GM21619 (cell line): ENCODE data around the gene KCNIP3.
A peak's percentile ranks its signal among the peaks of the same experiment; 100 is the strongest.

Source experiments
- ATAC-seq: cut with Tn5 transposase; IDR thresholded peaks from one replicate; pipeline ENCODE4 v1.9.1; 2021; ENCODE audit not compliant: unreplicated experiment

Gene KCNIP3

DNA sequence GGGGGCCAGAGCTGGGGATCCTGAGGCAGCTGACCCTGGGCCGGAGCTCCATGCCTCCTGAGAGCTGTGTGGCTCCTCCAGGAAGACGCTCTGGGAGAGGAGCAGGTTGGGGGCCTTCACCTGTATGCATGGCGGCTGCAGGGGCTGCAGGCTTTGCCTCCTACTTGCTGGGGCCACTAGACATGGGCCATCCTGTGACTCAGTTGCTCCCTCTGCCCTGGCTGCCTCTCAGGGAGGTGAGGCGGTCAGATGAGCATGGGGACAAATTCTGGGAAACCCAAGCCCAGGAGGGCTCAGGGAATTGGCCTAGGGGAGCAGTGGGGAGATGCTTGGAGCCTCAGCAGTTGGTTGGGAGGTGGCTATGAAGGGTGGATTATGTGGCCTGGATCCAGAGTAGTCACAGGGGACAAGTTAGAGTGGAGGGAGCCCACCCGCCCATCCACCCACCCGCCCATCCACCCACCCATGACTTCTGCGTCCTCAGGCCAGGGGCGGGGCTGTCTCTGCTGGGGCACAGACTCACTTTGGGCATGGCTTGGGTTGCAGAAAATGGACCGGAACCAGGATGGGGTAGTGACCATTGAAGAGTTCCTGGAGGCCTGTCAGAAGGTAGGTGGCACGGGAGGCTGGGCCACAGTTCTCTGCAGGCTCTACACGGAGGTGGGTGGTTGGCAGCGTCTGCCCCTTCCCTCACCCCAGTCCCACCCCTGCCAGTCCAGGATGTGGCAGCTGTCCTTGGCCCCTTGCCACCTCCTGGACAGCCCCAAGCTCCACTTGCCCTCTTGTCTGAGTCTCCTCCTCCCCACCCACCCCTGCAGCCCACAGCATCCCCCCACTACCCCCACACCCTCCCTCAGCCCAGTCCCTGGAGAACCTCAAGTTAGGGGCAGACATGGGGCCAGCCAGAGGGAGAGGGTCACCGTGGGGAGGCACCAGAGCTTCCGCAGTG lies 85.8 kb downstream of the KCNIP3 start:
- ATAC-seq = no peak

DNA sequence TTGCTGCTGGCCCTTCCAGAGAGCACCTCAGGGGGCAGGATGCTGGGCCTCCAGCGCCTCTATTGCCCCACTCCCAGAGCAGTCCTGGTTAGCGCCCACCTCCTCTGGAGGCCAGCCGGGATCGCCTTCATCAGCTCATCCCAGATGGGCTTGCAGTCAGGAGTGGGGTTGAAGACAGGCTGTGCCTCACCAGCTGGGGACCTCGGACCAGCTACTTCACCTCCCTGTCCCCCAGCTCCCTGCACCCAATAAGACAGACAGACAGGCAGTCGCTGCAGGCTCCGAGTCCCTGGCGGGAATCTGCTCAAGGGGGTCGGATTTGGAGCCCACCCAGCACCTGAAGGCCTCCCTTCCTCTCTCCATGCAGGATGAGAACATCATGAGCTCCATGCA lies 86.5 kb downstream of the KCNIP3 start:
- no peak for ATAC-seq

DNA sequence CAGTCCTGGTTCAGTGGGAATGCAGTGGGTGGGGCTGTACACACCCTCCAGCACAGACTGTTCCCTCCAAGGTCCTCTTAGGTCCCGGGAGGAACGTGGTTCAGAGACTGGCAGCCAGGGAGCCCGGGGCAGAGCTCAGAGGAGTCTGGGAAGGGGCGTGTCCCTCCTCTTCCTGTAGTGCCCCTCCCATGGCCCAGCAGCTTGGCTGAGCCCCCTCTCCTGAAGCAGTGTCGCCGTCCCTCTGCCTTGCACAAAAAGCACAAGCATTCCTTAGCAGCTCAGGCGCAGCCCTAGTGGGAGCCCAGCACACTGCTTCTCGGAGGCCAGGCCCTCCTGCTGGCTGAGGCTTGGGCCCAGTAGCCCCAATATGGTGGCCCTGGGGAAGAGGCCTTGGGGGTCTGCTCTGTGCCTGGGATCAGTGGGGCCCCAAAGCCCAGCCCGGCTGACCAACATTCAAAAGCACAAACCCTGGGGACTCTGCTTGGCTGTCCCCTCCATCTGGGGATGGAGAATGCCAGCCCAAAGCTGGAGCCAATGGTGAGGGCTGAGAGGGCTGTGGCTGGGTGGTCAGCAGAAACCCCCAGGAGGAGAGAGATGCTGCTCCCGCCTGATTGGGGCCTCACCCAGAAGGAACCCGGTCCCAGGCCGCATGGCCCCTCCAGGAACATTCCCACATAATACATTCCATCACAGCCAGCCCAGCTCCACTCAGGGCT lies 87.9 kb downstream of the KCNIP3 start:
- ATAC-seq = no peak

DNA sequence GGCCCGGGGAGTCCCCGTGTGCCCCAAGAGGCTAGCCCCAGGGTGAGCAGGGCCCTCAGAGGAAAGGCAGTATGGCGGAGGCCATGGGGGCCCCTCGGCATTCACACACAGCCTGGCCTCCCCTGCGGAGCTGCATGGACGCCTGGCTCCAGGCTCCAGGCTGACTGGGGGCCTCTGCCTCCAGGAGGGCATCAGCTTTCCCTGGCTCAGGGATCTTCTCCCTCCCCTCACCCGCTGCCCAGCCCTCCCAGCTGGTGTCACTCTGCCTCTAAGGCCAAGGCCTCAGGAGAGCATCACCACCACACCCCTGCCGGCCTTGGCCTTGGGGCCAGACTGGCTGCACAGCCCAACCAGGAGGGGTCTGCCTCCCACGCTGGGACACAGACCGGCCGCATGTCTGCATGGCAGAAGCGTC lies 88.4 kb downstream of the KCNIP3 start:
- no peak for ATAC-seq

DNA sequence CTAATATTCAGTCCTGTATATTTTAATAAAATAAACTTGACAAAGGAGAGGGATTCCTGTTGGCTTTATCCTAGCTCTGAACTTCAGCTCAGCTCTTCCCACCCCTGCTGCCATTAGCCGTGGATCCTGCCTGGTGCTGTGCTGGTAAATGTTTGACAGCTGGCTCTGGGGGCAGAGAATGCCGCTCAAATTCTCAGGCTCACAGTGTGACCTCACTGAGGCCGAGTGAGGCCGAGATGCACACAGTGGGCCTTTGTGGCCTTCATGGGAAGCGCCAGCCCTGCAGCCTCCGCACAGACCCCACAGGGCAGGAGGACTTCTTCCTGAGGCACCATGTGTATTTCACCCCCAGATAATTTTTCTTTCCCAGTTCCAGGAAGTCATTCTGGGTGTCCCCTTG lies 88.9 kb downstream of the KCNIP3 start:
- ATAC-seq = no peak

DNA sequence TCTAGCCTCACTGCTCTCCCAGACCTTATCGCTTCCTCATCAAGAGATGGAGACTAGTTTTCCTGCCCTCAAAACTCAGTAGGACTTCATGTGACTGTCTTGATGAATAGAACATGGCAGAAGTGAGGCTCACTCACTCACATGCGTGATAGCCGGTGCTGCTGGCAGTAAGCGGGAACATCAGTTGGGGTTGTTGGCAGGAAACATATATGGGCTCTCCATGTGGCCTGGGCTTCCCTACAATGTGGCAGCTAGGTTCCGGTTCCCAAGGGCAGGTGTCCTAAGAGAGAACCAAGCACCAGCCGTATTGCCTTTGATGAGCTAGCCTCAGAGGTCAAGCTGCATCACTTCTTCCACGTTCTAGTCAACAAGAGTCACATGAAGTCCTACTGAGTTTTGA lies 90.2 kb downstream of the KCNIP3 start:
- ATAC-seq = no peak

DNA sequence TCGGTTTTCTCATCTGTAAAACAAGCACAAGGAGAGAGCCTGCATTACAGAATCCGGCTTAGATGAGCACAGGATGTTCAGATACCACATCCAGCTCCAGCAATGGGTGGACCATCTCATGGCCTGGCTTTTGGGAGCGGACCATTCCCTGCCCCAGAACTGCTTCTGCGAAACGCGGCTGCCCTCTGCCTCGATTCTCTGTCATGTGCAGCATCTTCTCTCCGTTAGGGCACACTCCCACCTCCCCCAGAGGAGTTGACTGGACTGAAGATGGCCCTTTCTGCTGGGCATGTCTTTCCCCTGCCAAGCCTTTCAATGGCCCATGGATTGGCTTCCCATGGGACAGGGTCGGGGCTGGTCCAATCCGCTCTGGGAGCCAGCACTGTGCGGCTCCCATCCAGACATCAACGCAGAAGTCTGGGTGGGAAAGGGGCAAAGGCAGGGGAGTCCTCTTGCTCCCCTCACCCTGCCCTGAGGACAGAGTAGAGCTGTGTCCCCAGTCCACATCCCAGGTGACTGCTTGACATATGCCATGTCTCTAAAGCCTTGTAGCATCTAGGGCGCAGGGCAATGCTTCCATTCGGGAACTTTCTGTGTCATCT lies 91.0 kb downstream of the KCNIP3 start:
- no peak for ATAC-seq

DNA sequence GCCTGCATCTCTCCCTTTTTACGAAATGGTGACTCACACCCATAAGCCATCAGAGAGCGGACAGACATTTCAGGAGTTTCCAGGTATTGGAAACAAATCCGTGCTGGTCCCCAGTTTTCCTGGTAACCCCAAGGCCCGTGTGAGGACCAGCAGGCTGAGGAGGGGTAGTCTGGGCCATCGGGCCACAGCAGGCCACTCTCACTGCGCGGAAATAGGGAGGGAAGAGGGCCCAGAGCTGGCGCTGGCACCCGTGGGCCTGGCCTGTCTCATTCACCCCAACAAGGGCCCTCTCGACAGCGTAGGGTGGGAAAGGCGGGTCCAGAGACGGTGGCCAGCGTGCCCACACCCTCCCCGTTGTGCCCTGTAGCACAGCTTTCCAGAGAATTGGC lies 91.7 kb downstream of the KCNIP3 start:
- no peak for ATAC-seq

DNA sequence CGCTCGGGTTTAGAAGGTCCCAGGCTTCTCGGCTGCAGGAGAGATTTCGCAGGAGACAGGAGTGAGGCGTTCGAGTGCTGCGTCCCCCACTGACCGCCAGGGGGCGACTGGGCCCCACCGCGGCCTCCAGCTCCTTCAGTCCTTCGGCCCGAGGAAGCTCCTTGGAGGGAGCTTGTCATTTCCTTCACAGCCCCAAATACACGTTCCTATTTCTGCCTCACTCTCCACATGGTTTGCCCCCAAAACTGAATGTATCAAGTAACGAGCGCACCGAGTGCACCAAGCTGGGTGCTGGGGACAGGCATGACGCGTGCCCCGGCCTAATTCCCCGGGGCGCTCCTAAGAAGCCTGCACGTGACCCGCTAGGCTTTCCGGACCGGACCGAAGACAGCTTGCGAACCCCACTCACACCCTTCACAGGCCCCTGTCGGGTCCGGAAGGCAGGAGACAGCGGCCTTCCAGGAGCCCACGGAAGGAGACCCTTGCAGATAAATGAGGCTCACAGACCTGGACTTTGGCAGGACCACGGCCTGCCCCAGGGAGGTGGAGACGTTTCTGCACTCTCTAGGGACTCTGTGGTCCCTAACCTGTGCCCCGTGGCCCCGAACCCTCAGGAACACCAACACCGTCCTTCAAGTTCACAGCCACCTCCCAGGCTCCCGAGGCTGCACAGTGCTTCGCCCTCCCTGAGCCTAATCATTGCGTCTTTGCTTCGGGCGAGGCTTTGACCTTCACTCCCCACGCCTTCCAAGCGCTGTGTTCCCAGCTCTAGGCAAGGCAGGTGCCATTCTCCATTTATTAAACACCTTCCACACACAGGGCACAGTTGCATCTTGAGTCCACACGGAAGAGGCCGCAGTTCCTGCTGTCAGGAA lies 92.3 kb downstream of the KCNIP3 start:
- ATAC-seq = peak; percentile 61

DNA sequence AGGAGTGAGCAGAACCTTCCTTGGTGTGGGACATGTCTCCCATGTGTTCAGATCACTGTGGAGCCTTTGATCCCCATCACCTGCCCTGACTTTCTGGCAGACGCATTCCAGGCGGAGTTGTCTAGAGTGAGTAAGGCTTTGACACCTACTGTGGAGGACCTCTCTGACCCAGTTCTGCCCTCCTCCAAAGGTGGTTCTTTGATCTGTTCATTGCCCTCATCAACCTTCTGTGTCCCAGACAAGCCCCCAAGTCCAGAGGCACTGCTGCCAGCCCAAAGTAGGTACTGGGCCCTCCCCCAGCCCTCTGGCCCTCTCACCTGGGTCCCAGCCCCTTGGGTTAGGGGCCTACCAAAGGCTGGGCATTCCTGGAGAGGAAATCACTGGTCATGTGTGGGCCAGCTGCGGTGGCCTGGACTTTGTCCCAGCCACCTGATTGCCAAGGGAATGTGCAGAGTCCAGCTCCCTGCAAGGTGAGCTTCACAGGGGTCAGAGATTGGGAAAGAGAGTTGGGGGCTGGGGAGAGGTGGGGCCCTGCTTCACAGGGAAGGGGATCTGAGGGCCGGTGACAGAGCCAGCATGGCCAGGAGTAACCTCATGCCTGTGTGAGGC lies 93.2 kb downstream of the KCNIP3 start:
- ATAC-seq = no peak

DNA sequence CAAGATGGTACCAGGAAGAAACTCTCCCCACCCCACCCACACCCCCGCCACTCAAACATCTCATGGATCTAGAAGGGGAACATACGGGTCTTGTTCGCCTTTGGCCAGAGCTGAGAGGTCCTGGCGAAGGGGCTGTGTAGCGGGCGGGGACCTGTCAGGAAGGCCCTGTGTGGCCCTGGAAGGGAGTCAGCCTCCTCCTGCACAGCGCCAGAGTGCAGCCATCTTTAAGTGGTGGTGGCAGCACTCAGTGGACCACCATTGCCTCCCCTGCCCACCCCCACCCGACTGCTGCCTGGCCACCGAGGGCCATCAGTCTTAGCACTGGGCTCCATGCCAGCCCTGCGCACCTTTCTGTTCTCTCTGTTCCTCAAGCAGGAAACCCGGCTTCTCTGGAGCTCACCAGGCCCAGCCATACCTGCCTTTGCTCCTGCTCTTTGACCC lies 93.8 kb downstream of the KCNIP3 start:
- no peak for ATAC-seq

DNA sequence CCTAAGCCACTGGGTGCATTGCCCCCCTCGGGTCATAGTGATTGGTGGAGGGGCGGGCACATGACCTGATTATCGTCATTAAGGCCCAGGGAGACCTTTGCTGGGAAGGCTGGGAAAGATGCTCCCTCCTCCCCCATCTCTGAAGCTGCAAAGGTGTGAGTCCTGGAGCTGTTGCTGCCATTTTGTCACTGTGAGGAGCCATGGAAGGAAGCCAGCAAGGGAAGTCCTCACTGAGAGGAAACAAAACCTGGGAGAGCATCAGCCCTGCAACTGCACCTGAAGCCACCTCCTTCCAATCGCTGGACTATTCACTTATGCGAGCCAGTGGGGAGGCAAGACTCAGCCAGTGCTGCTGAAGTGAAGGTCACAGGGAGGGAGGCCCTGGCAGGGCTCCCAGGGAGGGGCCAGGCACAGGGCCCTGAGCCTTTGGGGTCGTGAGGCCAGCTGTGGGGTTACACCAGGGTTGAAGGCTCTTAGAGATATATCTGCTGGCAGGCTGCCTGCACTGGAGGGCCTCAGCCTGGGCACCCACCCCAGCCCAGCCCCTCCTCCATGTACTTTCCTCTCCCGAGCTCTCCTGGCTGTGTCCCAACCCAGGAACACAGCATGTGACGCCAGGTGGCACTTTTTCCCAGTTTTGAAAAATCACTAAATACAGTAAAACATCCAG lies 94.6 kb downstream of the KCNIP3 start:
- ATAC-seq = no peak

DNA sequence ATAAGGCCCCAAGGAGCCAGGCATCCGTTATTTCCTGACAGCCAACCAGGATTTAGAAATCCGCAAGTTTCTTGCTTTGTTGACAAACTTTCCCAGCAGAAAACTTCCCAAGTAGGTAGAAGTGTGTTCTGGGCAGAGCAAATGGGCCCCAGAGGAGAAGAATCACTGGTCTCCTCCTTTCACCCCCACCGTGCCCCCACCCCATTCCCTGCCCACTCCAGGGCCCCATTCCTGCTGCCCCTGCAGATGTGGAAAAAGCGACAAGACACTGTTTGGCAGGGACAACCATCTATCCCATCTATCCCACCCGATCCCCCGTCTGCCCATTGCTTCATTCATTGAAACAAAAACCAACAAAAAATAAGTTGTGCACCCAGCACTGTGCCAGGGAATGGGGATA lies 95.2 kb downstream of the KCNIP3 start:
- ATAC-seq = no peak

DNA sequence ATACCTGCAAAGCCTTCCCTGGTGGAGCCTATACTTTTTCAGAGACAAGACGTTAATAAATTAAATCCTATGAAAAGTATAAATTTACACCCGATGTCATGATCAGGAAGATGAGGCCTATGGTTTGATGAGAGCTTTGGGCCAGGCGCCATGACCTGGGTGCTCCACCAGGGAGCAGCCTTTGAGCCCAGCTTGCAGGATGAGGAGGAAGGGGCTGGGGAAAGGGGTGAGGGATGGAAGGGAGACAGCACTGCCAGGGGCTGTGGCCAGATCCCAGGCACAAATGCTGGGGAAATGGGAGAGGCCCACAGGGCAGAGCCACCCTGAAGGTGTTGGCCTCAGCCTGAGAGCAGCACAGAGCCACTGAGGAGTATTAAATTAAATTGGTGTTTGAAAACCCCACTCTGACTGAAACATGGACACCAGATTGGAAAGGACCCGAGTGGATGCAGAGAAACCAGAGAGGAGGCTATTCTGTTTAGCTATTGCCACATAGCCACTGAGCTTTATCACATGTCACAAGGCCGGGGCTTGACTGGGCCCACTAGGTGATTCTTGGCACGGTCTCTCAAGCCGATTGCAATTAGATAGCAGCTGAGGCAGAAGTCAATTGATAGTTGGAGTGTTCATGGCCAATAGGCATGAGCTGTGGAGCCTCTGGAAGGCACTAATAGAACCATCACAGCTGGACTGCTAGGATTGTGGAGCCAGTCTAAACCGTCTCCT lies 95.7 kb downstream of the KCNIP3 start:
- ATAC-seq = no peak

DNA sequence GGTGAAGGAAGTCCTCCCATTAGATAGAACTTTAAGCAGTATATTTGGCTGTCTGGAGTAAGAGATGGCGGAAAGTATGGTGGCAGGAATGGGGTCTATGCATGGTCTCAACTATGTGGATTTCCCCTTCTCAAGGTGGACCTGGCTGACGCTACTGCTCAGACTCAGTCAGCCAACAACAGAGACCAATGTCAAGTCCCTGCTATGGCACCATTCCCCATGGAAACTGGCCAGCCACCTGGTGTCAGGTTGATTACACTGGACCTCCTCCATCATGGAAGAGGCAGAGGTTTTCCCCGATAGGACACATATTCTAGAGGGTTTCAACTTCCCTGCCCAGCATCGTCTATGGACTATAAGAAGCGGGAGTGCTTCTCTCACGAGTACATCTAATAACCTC lies 96.8 kb downstream of the KCNIP3 start:
- ATAC-seq = no peak

DNA sequence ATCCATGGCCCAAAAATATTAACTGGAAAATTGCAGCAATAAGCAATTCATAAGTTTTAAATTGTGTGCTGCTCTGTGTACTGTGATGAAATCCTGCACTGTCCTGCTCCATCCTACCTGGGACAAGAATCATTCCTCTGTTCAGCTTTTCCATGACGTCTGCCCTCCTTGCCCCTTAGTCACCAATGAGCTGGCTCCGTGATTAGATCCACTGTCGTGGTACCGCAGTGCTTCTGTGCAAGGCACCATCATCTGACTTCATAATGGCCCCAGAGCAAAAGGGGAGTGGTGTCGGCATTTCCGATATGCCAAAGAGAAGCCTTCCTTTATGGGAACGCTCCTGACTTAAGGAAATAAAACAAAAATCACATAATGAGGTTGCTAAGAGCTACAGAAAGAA lies 101.9 kb downstream of the KCNIP3 start:
- ATAC-seq = no peak

DNA sequence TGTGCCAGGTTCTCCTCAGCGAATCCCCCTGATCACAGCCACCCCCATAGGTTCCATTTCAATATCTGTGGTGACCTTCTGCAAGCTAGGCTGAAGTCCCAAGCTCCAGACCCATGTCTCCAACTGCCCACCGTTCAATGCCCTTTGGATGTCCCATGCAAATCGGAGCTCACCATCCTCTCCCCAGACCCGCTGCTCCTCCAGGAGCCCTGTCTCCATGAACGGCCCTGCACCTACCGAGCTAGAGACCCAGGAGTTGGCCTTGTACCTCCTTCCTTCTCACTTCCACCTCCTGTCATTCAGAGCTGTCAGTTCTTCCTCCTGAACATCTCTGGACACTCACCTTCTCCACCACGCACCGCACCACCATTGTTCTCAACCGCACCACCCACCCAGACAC lies 104.3 kb downstream of the KCNIP3 start:
- no peak for ATAC-seq

DNA sequence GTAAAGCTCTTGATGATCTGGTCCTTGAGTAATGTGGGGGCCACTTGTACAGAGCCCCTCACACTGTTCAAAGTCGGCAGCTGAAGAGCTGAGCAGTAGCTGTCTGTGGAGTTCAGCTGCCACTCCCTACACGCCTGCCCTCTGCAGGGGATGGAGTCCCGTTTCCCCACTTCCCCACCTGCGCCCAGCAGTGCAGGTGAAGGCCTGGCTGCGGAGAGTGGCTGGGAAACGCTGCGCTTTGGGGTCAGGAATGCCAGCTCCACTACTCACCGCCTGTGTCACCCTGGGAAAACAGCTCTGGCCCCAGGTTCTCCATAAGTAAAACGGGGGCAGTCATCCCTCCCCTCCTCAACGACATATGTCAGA lies 104.8 kb downstream of the KCNIP3 start:
- peak; percentile 15 for ATAC-seq
